ENCODE data around the gene LCN9.

Gene LCN9

DNA sequence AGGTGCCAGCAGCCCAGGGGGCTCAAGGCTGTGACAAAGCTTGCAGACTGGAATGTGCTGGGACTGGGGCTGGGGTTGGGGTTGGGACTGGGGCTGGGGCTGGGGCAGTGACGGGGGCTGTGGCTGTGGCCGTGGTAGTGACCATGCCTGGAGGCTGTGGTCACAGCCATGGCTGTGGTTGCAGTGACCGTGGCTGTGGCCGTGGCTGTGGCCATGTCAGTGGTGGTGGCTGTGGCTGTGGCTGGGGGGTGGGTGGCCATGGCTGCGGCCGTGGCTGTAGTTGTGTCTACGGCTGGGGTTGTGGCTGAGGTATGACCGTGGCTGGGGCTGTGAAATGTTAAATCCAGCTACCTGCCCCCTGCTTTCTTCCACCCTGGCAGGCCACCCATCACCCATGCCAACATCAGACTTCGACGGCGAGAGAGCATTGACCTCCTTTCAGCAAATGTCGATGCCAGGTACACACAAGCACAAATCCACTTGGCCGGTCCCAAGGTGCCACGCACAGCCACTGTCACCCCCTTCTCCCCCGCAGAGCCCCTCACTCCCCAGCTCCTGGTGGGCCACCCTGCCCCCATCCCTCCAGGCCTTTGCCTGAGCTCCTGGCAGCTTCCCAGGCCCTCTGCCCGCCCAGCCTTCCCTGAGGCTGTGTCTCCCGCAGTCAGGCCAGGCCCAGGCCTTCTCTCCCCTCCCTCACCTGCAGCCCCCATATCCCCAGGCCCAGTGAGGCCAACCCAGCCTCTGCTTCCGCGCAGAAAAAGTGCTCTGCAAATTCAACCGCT is 15.3 kb downstream of the LCN9 start:
- TF ChIP-seq, protein P1, sequence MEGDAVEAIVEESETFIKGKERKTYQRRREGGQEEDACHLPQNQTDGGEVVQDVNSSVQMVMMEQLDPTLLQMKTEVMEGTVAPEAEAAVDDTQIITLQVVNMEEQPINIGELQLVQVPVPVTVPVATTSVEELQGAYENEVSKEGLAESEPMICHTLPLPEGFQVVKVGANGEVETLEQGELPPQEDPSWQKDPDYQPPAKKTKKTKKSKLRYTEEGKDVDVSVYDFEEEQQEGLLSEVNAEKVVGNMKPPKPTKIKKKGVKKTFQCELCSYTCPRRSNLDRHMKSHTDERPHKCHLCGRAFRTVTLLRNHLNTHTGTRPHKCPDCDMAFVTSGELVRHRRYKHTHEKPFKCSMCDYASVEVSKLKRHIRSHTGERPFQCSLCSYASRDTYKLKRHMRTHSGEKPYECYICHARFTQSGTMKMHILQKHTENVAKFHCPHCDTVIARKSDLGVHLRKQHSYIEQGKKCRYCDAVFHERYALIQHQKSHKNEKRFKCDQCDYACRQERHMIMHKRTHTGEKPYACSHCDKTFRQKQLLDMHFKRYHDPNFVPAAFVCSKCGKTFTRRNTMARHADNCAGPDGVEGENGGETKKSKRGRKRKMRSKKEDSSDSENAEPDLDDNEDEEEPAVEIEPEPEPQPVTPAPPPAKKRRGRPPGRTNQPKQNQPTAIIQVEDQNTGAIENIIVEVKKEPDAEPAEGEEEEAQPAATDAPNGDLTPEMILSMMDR (IDR thresholded peaks at IDR 0.05; ENCODE audit: low read depth, low read length, missing control alignments), result no peak
- DNase-seq (ENCODE audit: low read depth), result no peak
- in situ Hi-C loops (cut with HindIII; ENCODE audit: low sequenced_read_pairs), result loop anchor here (5.0 kb wide), 1 partner anchor 39 kb away; no protein-coding TSS in a partner anchor
- H3K4me3 ChIP-seq (ENCODE audit: low read depth, low read length), result no peak overlapping the region

DNA sequence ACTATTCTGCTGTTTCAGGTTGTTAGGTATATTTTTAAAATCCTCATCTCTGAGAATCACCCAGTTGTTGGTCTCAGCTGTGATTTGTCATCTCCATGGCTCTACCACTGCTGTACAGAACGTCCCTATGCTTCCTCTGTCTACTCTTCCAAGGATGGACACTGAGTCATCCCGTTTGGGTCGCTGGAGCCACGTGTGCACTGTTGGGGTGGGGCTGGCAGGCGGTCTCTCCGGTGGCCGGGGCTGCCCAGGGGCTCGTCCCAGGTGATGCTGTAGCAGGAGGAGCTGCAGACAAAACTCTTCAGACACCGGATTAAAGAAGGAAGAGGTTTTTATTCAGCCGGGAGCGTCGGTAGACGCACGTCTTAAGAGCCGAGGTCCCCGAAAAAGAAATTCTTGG is 16.9 kb downstream of the LCN9 start:
- TF ChIP-seq, protein P1 (IDR thresholded peaks at IDR 0.05; ENCODE audit: low read depth, low read length, missing control alignments), result no peak
- in situ Hi-C loops (cut with HindIII; ENCODE audit: low sequenced_read_pairs), result no loop called here
- H3K4me3 ChIP-seq (ENCODE audit: low read depth, low read length), result no peak overlapping the region
- DNase-seq (ENCODE audit: low read depth), result no peak

DNA sequence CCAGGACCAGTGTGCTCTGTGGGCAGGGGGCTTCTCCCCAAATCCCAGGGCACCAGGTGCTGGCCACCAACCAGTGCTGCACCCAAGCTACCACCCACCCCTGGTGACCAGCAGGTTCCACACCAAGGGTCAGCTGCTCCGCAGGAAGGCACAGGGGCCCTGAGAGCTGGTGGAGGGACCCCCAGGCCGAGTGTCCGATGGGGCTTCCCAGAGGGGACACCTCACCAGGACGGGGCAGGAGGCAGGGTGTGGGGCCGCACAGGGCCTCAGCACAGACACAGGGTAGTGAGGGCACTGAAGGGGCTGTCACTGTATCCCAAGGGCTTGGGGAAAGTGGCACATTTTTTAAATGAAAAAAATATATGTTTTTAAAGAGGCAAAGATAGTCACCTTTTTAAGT is 18.1 kb downstream of the LCN9 start:
- no peak overlapping the region for H3K4me3 ChIP-seq (ENCODE audit: low read depth, low read length)
- in situ Hi-C loops (cut with HindIII; ENCODE audit: low sequenced_read_pairs), result no loop called here
- TF ChIP-seq, protein P1 (IDR thresholded peaks at IDR 0.05; ENCODE audit: low read depth, low read length, missing control alignments), result no peak
- DNase-seq (ENCODE audit: low read depth), result no peak

DNA sequence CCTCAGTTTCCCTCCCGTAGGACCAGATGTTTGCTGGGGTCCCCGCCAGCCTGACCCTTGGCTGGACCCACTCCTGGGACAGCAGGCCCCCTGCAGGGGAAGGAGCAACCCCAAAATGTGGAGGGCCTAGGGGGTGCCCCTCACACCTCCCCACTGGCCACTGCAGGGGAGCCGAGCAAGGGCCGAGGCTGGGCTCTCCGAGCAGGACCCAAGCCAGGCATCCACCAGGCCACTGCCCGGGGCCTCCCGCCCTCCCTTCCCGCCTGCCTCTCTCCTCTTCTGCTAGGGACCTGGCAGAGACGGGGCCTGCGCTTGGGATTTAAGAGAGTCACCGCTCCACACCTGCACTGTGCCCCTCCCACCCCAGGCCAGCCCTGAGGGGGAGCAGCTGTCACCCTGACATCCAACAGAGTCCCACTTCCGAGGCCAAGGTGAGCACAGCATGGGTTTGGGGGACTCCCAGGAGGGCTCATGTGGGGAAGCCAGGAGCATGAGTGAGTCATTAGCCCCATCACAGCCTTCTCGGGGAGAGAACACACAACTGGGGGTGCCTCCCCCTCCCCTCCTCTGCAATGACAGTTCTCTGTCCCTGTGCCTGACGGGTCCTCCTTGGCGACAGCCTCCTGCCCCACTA is 20.4 kb downstream of the LCN9 start:
- no peak for DNase-seq (ENCODE audit: low read depth)
- in situ Hi-C loops (cut with HindIII; ENCODE audit: low sequenced_read_pairs), result no loop called here
- no peak overlapping the region for H3K4me3 ChIP-seq (ENCODE audit: low read depth, low read length)
- TF ChIP-seq, protein P1 (IDR thresholded peaks at IDR 0.05; ENCODE audit: low read depth, low read length, missing control alignments), result no peak

DNA sequence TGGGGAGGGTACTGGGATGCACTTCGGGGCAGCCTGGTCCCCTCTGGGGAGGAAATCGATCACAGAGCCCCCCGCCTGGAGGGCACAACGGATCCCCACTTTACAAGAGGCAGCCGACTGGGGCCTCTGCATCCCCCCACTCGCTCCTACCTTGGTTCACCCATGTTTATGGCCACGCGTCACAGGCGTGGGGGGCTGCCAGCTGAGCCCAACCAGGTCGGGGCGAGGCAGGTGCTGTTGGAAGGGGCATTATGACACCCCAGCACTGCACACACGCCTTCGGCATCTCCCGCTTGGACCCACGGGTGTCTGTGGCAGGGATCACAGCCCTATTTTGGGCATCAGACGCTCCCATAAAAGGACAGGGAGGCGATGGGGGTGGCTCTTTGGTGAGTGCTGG is 21.6 kb downstream of the LCN9 start:
- in situ Hi-C loops (cut with HindIII; ENCODE audit: low sequenced_read_pairs), result no loop called here
- TF ChIP-seq, protein P1 (IDR thresholded peaks at IDR 0.05; ENCODE audit: low read depth, low read length, missing control alignments), result no peak
- no peak for DNase-seq (ENCODE audit: low read depth)
- H3K4me3 ChIP-seq (ENCODE audit: low read depth, low read length), result no peak overlapping the region

DNA sequence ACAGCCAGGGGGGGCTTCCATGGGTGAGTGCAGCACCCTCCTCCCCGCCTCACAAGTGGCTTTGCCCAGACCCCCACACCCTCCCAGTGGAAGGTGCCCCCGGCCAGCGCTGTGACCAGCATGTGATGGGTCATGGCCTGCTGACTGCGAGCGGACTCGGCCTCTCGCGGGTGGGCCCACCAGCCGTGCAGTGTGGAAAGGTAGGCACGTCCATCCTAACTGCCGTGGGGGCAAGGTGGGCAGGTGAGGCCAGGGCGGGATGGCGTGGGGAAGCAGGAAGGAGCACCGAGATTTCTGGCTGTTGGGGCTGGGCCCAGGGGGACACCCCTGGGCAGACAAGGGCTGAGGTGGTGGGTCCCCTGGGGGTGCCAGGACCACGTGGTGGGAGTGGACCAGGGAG is 24.1 kb downstream of the LCN9 start:
- TF ChIP-seq, protein P1 (IDR thresholded peaks at IDR 0.05; ENCODE audit: low read depth, low read length, missing control alignments), result no peak
- no peak for DNase-seq (ENCODE audit: low read depth)
- no peak overlapping the region for H3K4me3 ChIP-seq (ENCODE audit: low read depth, low read length)
- in situ Hi-C loops (cut with HindIII; ENCODE audit: low sequenced_read_pairs), result no loop called here
